Trophoblast cell (in vitro differentiated cells and primary cell): ENCODE measurements around the gene ZNF107.

Source experiments
- DNase-seq, 2 donors: peaks; one replicate each; pipeline ENCODE4 v3.0.0-alpha.2; 2016
- H2AFZ ChIP-seq: 2 replicates; pipeline ENCODE4 v1.6.1; 2013; ENCODE audit warnings: low read length, moderate library complexity, mild to moderate bottlenecking; ENCODE audit not compliant: insufficient read depth, poor library complexity
- H2AK5ac ChIP-seq: 2 replicates; pipeline ENCODE4 v1.6.1; 2013; ENCODE audit warnings: mild to moderate bottlenecking, low read length
- H2BK120ac ChIP-seq: 2 replicates; pipeline ENCODE4 v1.6.1; 2013; ENCODE audit warnings: low read length, mild to moderate bottlenecking, moderate library complexity; ENCODE audit not compliant: insufficient read depth, poor library complexity
- H2BK12ac ChIP-seq: 2 replicates; pipeline ENCODE4 v1.6.1; 2013; ENCODE audit warnings: mild to moderate bottlenecking, low read length, moderate library complexity
- H2BK5ac ChIP-seq: 2 replicates; pipeline ENCODE4 v1.6.1; 2013; ENCODE audit warnings: low read length, low read depth, moderate library complexity, mild to moderate bottlenecking; ENCODE audit not compliant: poor library complexity
- H3K14ac ChIP-seq: 2 replicates; pipeline ENCODE4 v1.6.1; 2013; ENCODE audit warnings: mild to moderate bottlenecking, low read length
- H3K18ac ChIP-seq: 2 replicates; pipeline ENCODE4 v1.6.1; 2013; ENCODE audit warnings: mild to moderate bottlenecking, low read length
- H3K23ac ChIP-seq: 2 replicates; pipeline ENCODE4 v1.6.1; 2013; ENCODE audit warnings: low read length
- H3K27ac ChIP-seq: 2 replicates; pipeline ENCODE4 v1.5.1; 2013; ENCODE audit warnings: low read depth, mild to moderate bottlenecking, inconsistent platforms, low read length, moderate library complexity
- H3K27me3 ChIP-seq: 2 replicates; pipeline ENCODE4 v1.6.1; 2013; ENCODE audit warnings: inconsistent platforms, mild to moderate bottlenecking, low read length, moderate library complexity; ENCODE audit not compliant: insufficient read depth
- H3K36me3 ChIP-seq, 2 experiments: 1 replicate in 1 of 2; 2 replicates in 1 of 2; pipeline ENCODE4 v1.6.1; 2013; ENCODE audit warnings: low read length in 2 of 2, mild to moderate bottlenecking in 2 of 2, moderate library complexity in 1 of 2; ENCODE audit not compliant: insufficient read depth in 2 of 2, control insufficient read depth in 1 of 2
- H3K4ac ChIP-seq: 2 replicates; pipeline ENCODE4 v1.6.1; 2013; ENCODE audit warnings: low read depth, mild to moderate bottlenecking, low read length, moderate library complexity
- H3K4me1 ChIP-seq, 2 experiments: 1 replicate in 1 of 2; 2 replicates in 1 of 2; pipeline ENCODE4 v1.6.1; 2013; ENCODE audit warnings: low read length in 2 of 2, mild to moderate bottlenecking in 2 of 2, moderate library complexity in 1 of 2; ENCODE audit not compliant: insufficient read depth in 2 of 2, control insufficient read depth in 1 of 2
- H3K4me2 ChIP-seq: 2 replicates; pipeline ENCODE4 v1.6.1; 2013; ENCODE audit warnings: inconsistent platforms, mild to moderate bottlenecking, low read length, moderate library complexity
- H3K4me3 ChIP-seq: 2 replicates; pipeline ENCODE4 v1.5.1; 2013; ENCODE audit warnings: mild to moderate bottlenecking, low read depth, low read length, inconsistent platforms
- H3K79me1 ChIP-seq: one replicate; pipeline ENCODE4 v1.6.1; 2013; ENCODE audit warnings: low read length
- H3K79me2 ChIP-seq: 2 replicates; pipeline ENCODE4 v1.6.1; 2013; ENCODE audit warnings: low read length, mild to moderate bottlenecking; ENCODE audit not compliant: control insufficient read depth, insufficient read depth, poor library complexity
- H3K9ac ChIP-seq: 2 replicates; pipeline ENCODE4 v1.6.1; 2013; ENCODE audit warnings: mild to moderate bottlenecking, low read length
- H3K9me3 ChIP-seq: 2 replicates; pipeline ENCODE4 v1.6.1; 2013; ENCODE audit warnings: low read depth, mild to moderate bottlenecking, control low read depth, inconsistent platforms, low read length; ENCODE audit not compliant: insufficient read depth
- H4K12ac ChIP-seq: 2 replicates; pipeline ENCODE4 v1.6.1; 2013; ENCODE audit warnings: low read depth, mild to moderate bottlenecking, low read length, moderate library complexity
- H4K8ac ChIP-seq: 2 replicates; pipeline ENCODE4 v1.6.1; 2013; ENCODE audit warnings: low read depth, mild to moderate bottlenecking, low read length, moderate library complexity
- H4K91ac ChIP-seq: one replicate; pipeline ENCODE4 v1.6.1; 2013; ENCODE audit warnings: low read depth, mild to moderate bottlenecking, low read length, moderate library complexity
- WGBS: extraction: QIAGEN DNeasy Blood & Tissue Kit; methylation state at CpG from one replicate; pipeline ENCODE4 v1.1.7; 2013; ENCODE audit warnings: missing lambda C conversion rate; ENCODE audit not compliant: insufficient read length, insufficient coverage; ENCODE audit errors: extremely low coverage; 5-methylcytosine and 5-hydroxymethylcytosine counted together

The ZNF107 gene

GRCh38 chr7:64639267-64640001 is 26.5 kb upstream of the ZNF107 start:
- Histone ChIP-seq H2BK5ac (no peak overlapping the region), H4K12ac (no peak overlapping the region), H3K79me2 (no peaks in the 10 kb centered on the region), H3K9ac (no peak overlapping the region), H3K18ac (no peak overlapping the region), H3K14ac (no peak overlapping the region), H3K27ac (no peak overlapping the region), H2BK12ac (no peak overlapping the region), H2AFZ (no peak overlapping the region), H3K4me2 (no peak overlapping the region), H3K9me3 (peaks cover 22% of the 10 kb centered on the region), H4K91ac (no peak overlapping the region), H3K4me1 (no peaks in the 10 kb centered on the region), H3K4me3 (no peak overlapping the region), H4K8ac (no peak overlapping the region), H3K36me3 (no peaks in the 10 kb centered on the region), H3K4ac (no peak overlapping the region), H2AK5ac (no peak overlapping the region), H3K79me1 (no peaks in the 10 kb centered on the region), H2BK120ac (no peak overlapping the region), H3K23ac (no peak overlapping the region), H3K27me3 (no peaks in the 10 kb centered on the region)
- WGBS = no CpG with 5 or more reads among the region's 2 CpGs
- DNase-seq = peak in 1 of 2 donors; percentile 33

DNA sequence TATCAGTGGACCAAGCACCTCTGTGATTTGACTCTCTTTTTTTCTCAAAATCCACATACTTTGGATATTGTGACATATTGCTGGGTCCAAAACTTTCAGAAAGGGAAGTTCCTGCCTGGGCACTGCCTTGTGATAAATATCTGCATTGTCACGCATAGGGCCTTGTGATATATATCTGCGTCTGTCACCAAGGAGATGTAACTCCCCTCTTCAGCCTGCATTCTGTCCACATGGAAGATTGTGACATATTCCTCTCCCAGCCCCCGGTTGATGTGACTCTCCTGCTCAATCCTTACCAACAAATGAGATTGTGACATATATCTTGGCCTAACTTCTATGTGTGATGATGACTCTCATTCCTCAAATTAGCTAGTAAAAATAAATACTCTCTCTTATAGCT is 25.4 kb upstream of the ZNF107 start:
- Histone ChIP-seq H2AK5ac (no peak overlapping the region), H3K79me2 (no peaks in the 10 kb centered on the region), H3K4me1 (no peaks in the 10 kb centered on the region), H3K27ac (no peak overlapping the region), H4K91ac (no peak overlapping the region), H3K4me3 (no peak overlapping the region), H2AFZ (no peak overlapping the region), H2BK120ac (no peak overlapping the region), H3K18ac (no peak overlapping the region), H2BK5ac (no peak overlapping the region), H3K36me3 (no peaks in the 10 kb centered on the region), H3K23ac (no peak overlapping the region), H3K9me3 (peaks cover 17% of the 10 kb centered on the region), H2BK12ac (no peak overlapping the region), H4K12ac (no peak overlapping the region), H3K14ac (no peak overlapping the region), H3K4ac (no peak overlapping the region), H3K4me2 (no peak overlapping the region), H4K8ac (no peak overlapping the region), H3K27me3 (no peaks in the 10 kb centered on the region), H3K9ac (no peak overlapping the region), H3K79me1 (no peaks in the 10 kb centered on the region)
- no CpG with 5 or more reads among the region's 3 CpGs for WGBS
- no peak for DNase-seq

- Histone ChIP-seq H2BK120ac (no peak overlapping the region), H3K27me3 (no peaks in the 10 kb centered on the region), H4K91ac (no peak overlapping the region), H2BK5ac (no peak overlapping the region), H2BK12ac (no peak overlapping the region), H3K36me3 (no peaks in the 10 kb centered on the region), H4K12ac (no peak overlapping the region), H2AFZ (no peak overlapping the region), H3K14ac (no peak overlapping the region), H2AK5ac (no peak overlapping the region), H3K4ac (no peak overlapping the region), H3K9ac (no peak overlapping the region), H4K8ac (no peak overlapping the region), H3K79me1 (no peaks in the 10 kb centered on the region), H3K4me2 (no peak overlapping the region), H3K27ac (no peak overlapping the region), H3K23ac (no peak overlapping the region), H3K4me1 (no peaks in the 10 kb centered on the region), H3K79me2 (no peaks in the 10 kb centered on the region), H3K18ac (no peak overlapping the region), H3K9me3 (peaks cover 12% of the 10 kb centered on the region), H3K4me3 (no peak overlapping the region)
- DNase-seq = no peak
- WGBS = no CpG with 5 or more reads among the region's 4 CpGs
Observed at GRCh38 chr7:64642046-64642445, 23.9 kb upstream of the ZNF107 start.

DNA sequence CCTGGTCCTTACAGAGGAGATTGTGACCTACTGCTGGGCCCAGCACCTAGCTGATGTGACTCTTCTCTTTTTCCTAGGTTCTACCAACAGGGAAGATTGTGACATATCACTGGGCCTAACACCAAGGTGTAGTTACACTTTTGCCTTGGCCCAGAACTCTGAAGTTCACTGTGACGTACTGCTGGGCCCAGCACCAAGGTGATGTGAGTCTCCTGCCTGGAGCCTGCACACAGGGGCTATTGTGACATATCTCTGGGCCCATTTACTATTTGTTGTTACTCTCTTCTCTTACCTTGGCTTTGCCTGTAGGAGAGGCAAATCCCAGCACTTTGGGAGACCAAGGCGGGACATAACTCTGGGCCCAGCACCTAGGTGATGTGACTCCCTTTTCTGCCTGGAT is 23.1 kb upstream of the ZNF107 start:
- Histone ChIP-seq H2AFZ (no peak overlapping the region), H3K18ac (no peak overlapping the region), H3K79me1 (no peaks in the 10 kb centered on the region), H3K4ac (no peak overlapping the region), H3K4me2 (no peak overlapping the region), H2BK12ac (no peak overlapping the region), H2BK5ac (no peak overlapping the region), H3K4me1 (no peaks in the 10 kb centered on the region), H4K8ac (no peak overlapping the region), H4K91ac (no peak overlapping the region), H3K4me3 (no peak overlapping the region), H4K12ac (no peak overlapping the region), H3K14ac (no peak overlapping the region), H3K36me3 (no peaks in the 10 kb centered on the region), H3K9ac (no peak overlapping the region), H3K23ac (no peak overlapping the region), H3K27me3 (no peaks in the 10 kb centered on the region), H3K9me3 (peaks cover 12% of the 10 kb centered on the region), H3K79me2 (no peaks in the 10 kb centered on the region), H3K27ac (no peak overlapping the region), H2AK5ac (no peak overlapping the region), H2BK120ac (no peak overlapping the region)
- no peak for DNase-seq
- WGBS = no CpG with 5 or more reads among the region's 2 CpGs
